Parathyroid adenoma (tissue), 2 donors: ENCODE data around the gene VSTM1.

Source experiments
- H2AFZ ChIP-seq: fragments of 300-600 bp; sonication (generic); one replicate; pipeline ENCODE4 v1.7.0; 2017; ENCODE audit warnings: antibody characterized with exemption, mild to moderate bottlenecking
- H3K27ac ChIP-seq: fragments of 300-600 bp; sonication (generic); one replicate; pipeline ENCODE4 v1.7.0; 2017
- H3K27me3 ChIP-seq: fragments of 300-600 bp; sonication (generic); one replicate; pipeline ENCODE4 v1.7.0; 2017; ENCODE audit warnings: low read length; ENCODE audit not compliant: control insufficient read depth, insufficient read depth
- H3K36me3 ChIP-seq: fragments of 300-600 bp; sonication (generic); one replicate; pipeline ENCODE4 v1.7.0; 2017; ENCODE audit warnings: low read length; ENCODE audit not compliant: control insufficient read depth, insufficient read depth
- H3K4me1 ChIP-seq: fragments of 300-600 bp; sonication (generic); one replicate; pipeline ENCODE4 v1.7.0; 2017; ENCODE audit warnings: control low read depth
- H3K4me2 ChIP-seq: fragments of 300-600 bp; sonication (generic); one replicate; pipeline ENCODE4 v1.7.0; 2017; ENCODE audit warnings: low read length
- H3K4me3 ChIP-seq: fragments of 300-600 bp; sonication (generic); one replicate; pipeline ENCODE4 v1.7.0; 2017; ENCODE audit warnings: low read depth, low read length
- H3K79me2 ChIP-seq: fragments of 300-600 bp; sonication (generic); one replicate; pipeline ENCODE4 v1.7.0; 2017; ENCODE audit warnings: control low read depth
- H3K9ac ChIP-seq: fragments of 300-600 bp; sonication (generic); one replicate; pipeline ENCODE4 v1.7.0; 2017; ENCODE audit warnings: mild to moderate bottlenecking
- H3K9me3 ChIP-seq: fragments of 300-600 bp; sonication (generic); one replicate; pipeline ENCODE4 v1.7.0; 2017; ENCODE audit warnings: low read length; ENCODE audit not compliant: control insufficient read depth
- TF ChIP-seq, protein P1 (sequence below): fragments of 300-600 bp; sonication (generic); IDR thresholded peaks from one replicate; pipeline ENCODE4 v1.7.0; 2017; ENCODE audit warnings: antibody characterized with exemption, mild to moderate bottlenecking
- donor health status: primary hyperparathyroidism.

VSTM1 gene

DNA sequence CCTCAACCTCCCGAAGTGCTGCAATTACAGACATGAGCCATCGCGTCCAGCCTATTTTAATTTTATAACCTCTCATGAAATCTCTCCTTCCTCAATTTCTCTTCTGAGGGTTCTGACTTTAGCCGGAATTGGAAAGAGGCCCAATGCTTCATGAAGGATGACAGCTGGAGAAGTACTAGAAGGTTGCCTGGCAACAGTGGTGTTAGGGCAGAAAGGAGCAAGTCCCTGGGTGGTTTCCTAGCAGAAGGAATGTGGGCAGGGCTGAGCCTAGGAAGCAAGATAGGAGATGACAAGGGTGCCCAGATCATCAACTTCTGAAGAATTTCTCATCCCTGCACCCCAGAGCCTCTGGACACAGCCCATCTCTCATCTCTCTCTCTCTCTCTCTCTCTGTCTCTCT, 46.4 kb downstream of the VSTM1 start:
- Histone ChIP-seq H3K27me3 (no peaks in the 10 kb centered on the region), H3K79me2 (no peaks in the 10 kb centered on the region), H3K9me3 (no peaks in the 10 kb centered on the region), H3K9ac (no peak overlapping the region), H3K4me1 (no peaks in the 10 kb centered on the region), H2AFZ (no peak overlapping the region), H3K36me3 (no peaks in the 10 kb centered on the region), H3K27ac (no peak overlapping the region), H3K4me2 (no peak overlapping the region), H3K4me3 (no peak overlapping the region)
- TF ChIP-seq, protein P1, sequence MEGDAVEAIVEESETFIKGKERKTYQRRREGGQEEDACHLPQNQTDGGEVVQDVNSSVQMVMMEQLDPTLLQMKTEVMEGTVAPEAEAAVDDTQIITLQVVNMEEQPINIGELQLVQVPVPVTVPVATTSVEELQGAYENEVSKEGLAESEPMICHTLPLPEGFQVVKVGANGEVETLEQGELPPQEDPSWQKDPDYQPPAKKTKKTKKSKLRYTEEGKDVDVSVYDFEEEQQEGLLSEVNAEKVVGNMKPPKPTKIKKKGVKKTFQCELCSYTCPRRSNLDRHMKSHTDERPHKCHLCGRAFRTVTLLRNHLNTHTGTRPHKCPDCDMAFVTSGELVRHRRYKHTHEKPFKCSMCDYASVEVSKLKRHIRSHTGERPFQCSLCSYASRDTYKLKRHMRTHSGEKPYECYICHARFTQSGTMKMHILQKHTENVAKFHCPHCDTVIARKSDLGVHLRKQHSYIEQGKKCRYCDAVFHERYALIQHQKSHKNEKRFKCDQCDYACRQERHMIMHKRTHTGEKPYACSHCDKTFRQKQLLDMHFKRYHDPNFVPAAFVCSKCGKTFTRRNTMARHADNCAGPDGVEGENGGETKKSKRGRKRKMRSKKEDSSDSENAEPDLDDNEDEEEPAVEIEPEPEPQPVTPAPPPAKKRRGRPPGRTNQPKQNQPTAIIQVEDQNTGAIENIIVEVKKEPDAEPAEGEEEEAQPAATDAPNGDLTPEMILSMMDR: no peak

DNA sequence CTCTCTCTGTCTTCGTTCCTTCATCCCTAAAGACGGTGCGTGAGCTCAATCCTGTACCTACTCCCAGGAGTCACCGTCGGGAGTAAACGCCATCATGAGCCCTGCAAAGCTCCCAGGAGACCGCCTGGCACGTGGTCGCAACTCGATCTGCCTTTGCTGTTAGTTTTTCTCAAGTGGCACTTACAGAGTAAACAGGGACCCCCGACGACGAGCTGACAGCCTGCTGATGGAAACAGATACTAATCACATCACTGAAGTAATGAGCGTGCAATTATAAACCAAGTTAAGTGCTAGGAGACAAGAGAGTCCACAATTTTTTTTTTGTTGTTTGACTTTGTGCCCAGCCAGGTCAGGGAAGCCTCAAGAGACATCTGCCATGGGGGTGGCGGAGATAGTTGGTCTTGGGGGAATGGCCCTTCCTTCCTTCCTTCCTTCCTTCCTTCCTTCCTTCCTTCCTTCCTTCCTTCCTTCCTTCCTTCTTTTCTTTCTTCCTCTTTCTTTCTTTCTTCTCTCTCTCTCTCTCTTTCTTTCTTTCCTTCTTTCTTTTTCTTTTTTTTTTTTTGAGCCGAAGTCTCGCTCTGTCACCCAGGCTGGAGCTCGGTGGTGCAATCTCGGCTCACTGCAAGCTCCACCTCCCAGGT, 48.7 kb downstream of the VSTM1 start:
- Histone ChIP-seq H3K36me3 (no peaks in the 10 kb centered on the region), H3K4me1 (no peaks in the 10 kb centered on the region), H3K4me2 (no peak overlapping the region), H3K27me3 (no peaks in the 10 kb centered on the region), H3K9ac (no peak overlapping the region), H3K79me2 (no peaks in the 10 kb centered on the region), H3K9me3 (no peaks in the 10 kb centered on the region), H3K27ac (no peak overlapping the region), H3K4me3 (no peak overlapping the region), H2AFZ (no peak overlapping the region)
- TF ChIP-seq, protein P1: no peak

DNA sequence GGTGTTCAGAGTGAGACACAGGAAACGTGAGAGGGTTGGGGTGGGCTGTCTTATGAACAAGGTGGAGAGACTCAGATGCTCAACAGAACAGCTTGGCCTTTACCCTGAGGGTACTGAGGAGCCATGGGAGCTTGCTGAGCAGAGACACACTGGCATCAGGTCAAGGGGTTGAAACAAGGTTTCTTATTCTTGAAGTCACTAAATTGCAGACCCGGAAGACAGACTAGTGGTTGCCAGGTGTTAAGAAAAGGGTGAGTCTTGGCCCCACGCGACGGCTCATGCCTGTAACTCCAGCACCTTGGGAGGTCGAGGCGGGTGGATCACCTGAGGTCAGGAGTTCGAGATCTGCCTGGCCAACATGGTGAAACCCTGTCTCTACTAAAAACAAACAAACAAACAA, 49.8 kb downstream of the VSTM1 start:
- no peaks in the 10 kb centered on the region for H3K36me3 ChIP-seq
- no peak overlapping the region for H3K27ac ChIP-seq
- no peaks in the 10 kb centered on the region for H3K79me2 ChIP-seq
- H3K4me2 ChIP-seq: no peak overlapping the region
- H3K4me1 ChIP-seq: no peaks in the 10 kb centered on the region
- no peaks in the 10 kb centered on the region for H3K27me3 ChIP-seq
- TF ChIP-seq, protein P1: no peak
- no peaks in the 10 kb centered on the region for H3K9me3 ChIP-seq
- H2AFZ ChIP-seq: no peak overlapping the region
- no peak overlapping the region for H3K4me3 ChIP-seq
- no peak overlapping the region for H3K9ac ChIP-seq

DNA sequence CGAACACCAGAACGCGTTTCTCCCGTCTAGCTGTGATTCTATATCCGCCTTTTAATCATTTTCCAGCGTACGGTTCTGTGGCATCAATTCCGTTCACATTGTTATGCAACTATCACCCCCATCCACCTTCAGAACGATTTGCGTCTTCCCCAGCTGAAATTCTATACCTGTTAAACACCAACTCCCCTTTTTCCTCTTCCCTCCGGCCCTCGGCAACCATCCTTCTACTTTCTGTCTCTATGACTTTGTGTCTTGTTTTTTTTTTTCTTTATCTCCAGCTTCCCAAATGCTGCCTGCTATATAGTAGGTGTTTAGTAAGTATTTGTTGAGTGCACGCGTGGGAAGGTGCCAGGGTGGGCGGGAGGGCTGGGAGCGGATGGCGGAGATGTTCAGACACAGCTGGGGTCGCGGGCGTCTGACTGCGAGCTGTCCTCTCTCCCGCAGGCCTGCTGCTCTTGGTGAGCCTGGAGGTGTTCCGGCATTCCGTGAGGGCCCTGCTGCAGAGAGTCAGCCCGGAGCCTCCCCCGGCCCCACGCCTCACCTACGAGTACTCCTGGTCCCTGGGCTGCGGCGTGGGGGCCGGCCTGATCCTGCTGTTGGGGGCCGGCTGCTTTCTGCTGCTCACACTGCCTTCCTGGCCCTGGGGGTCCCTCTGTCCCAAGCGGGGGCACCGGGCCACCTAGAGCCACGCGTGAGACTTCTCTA, 52.0 kb downstream of the VSTM1 start:
- Histone ChIP-seq H3K27ac (no peak overlapping the region), H3K36me3 (no peaks in the 10 kb centered on the region), H3K27me3 (no peaks in the 10 kb centered on the region), H3K9me3 (no peaks in the 10 kb centered on the region), H3K79me2 (no peaks in the 10 kb centered on the region), H3K4me3 (no peak overlapping the region), H3K4me1 (no peaks in the 10 kb centered on the region), H3K9ac (no peak overlapping the region), H2AFZ (no peak overlapping the region), H3K4me2 (no peak overlapping the region)
- TF ChIP-seq, protein P1: no peak

DNA sequence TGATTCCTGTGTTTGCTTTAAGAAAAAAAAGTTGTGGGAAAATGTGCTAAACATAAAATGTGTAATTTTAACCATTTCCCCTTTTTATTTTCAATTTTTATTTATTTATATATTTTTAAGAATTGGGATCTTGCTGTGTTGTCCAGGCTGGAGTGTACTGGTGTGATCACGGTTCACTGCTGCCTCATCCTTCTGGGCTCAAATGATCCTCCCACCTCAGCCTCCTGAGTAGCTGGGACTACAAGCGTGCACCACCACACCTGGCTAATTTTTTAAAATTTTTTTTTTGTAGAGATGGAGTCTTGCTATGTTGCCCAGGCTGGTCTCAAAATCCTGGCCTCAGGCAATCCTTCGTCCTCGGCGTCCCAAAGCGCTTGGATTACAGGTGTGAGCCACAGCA, 53.2 kb downstream of the VSTM1 start:
- TF ChIP-seq, protein P1: no peak
- H3K27me3 ChIP-seq: no peaks in the 10 kb centered on the region
- H3K9me3 ChIP-seq: no peaks in the 10 kb centered on the region

More for the DNA sequence above, 53.2 kb downstream of the VSTM1 start:
- H3K36me3 ChIP-seq: no peaks in the 10 kb centered on the region
- no peaks in the 10 kb centered on the region for H3K79me2 ChIP-seq
- no peak overlapping the region for H3K4me2 ChIP-seq
- no peaks in the 10 kb centered on the region for H3K4me1 ChIP-seq
- H3K9ac ChIP-seq: no peak overlapping the region
- H2AFZ ChIP-seq: no peak overlapping the region
- H3K4me3 ChIP-seq: no peak overlapping the region
- H3K27ac ChIP-seq: no peak overlapping the region
